ENCODE measurements around the gene BAZ2B.

- TF ChIP-seq EZH2 (IDR thresholded peaks at IDR 0.05) (no peak), POLR2AphosphoS5 (IDR thresholded peaks at IDR 0.05; ENCODE audit: borderline replicate concordance, low read depth, low read length) (no peak)
Observed at GRCh38 chr2:159476329-159476728, 140.0 kb downstream of the BAZ2B start.

Data from SK-N-MC (cell line).